ENCODE results near the gene CDKAL1. TPM values are rescaled to one million over a fixed set of nuclear protein-coding genes. Genes with fewer than 3 reads are reported as not detected.

Gene CDKAL1
- total RNA-seq, 4 donors from 2014 or later = 13.5 to 21.2 (median 17.3) TPM

GRCh38 chr6:21258665-21259064, 724.4 kb downstream of the CDKAL1 start:
- TF ChIP-seq POLR2A (IDR thresholded peaks at IDR 0.05) (no peak), EP300 (IDR thresholded peaks at IDR 0.05) (no peak), CTCF (IDR thresholded peaks at IDR 0.05) (no peak)
- DNase-seq (ENCODE audit: low spot score in 2 of 2) = no peak
- Histone ChIP-seq H3K9me3 (no peaks in the 10 kb centered on the region), H3K36me3 (no peaks in the 10 kb centered on the region), H3K4me3 (no peak overlapping the region), H3K27ac (no peak overlapping the region), H3K27me3 (no peaks in the 10 kb centered on the region), H3K4me1 (no peaks in the 10 kb centered on the region)
- WGBS, 2 donors = 84 to 87% methylated on average over 5 of the region's 5 CpGs

GRCh38 chr6:21259660-21260059, 725.4 kb downstream of the CDKAL1 start:
- no peak for DNase-seq (ENCODE audit: low spot score in 2 of 2)
- Histone ChIP-seq H3K27ac (no peak overlapping the region), H3K4me1 (no peaks in the 10 kb centered on the region), H3K9me3 (no peaks in the 10 kb centered on the region), H3K4me3 (no peak overlapping the region), H3K36me3 (no peaks in the 10 kb centered on the region), H3K27me3 (no peaks in the 10 kb centered on the region)
- WGBS, 2 donors = 51 to 68% methylated on average over 2 of the region's 2 CpGs
- TF ChIP-seq CTCF (IDR thresholded peaks at IDR 0.05) (no peak), EP300 (IDR thresholded peaks at IDR 0.05) (no peak), POLR2A (IDR thresholded peaks at IDR 0.05) (no peak)

GRCh38 chr6:21262504-21262903, 728.2 kb downstream of the CDKAL1 start:
- H3K4me1 ChIP-seq = no peaks in the 10 kb centered on the region
- 83 to 90% methylated on average over 5 of the region's 5 CpGs for WGBS, 2 donors
- H3K36me3 ChIP-seq = no peaks in the 10 kb centered on the region
- H3K4me3 ChIP-seq = no peak overlapping the region
- no peak overlapping the region for H3K27ac ChIP-seq
- no peaks in the 10 kb centered on the region for H3K9me3 ChIP-seq
- TF ChIP-seq CTCF (IDR thresholded peaks at IDR 0.05) (no peak), EP300 (IDR thresholded peaks at IDR 0.05) (no peak), POLR2A (IDR thresholded peaks at IDR 0.05) (no peak)
- no peak for DNase-seq (ENCODE audit: low spot score in 2 of 2)
- no peaks in the 10 kb centered on the region for H3K27me3 ChIP-seq

- no peak overlapping the region for H3K27ac ChIP-seq
- H3K9me3 ChIP-seq = no peaks in the 10 kb centered on the region
- no peak overlapping the region for H3K4me3 ChIP-seq
- 85 to 90% methylated on average over 18 of the region's 18 CpGs for WGBS, 2 donors
- no peaks in the 10 kb centered on the region for H3K4me1 ChIP-seq
- no peak for DNase-seq (ENCODE audit: low spot score in 2 of 2)
- no peaks in the 10 kb centered on the region for H3K27me3 ChIP-seq
- TF ChIP-seq EP300 (IDR thresholded peaks at IDR 0.05) = no peak
- no peak for TF ChIP-seq CTCF (IDR thresholded peaks at IDR 0.05)
- no peak for TF ChIP-seq POLR2A (IDR thresholded peaks at IDR 0.05)
- H3K36me3 ChIP-seq = no peaks in the 10 kb centered on the region
Observed at GRCh38 chr6:21263531-21264287, 729.5 kb downstream of the CDKAL1 start.

- H3K4me1 ChIP-seq = no peaks in the 10 kb centered on the region
- H3K27ac ChIP-seq = no peak overlapping the region
- no peak for TF ChIP-seq EP300 (IDR thresholded peaks at IDR 0.05)
- TF ChIP-seq POLR2A (IDR thresholded peaks at IDR 0.05) = no peak
- no peak for TF ChIP-seq CTCF (IDR thresholded peaks at IDR 0.05)
- WGBS, 2 donors = 66 to 68% methylated on average over 10 of the region's 10 CpGs
- no peak overlapping the region for H3K4me3 ChIP-seq
- H3K9me3 ChIP-seq = no peaks in the 10 kb centered on the region
- no peaks in the 10 kb centered on the region for H3K27me3 ChIP-seq
- DNase-seq (ENCODE audit: low spot score in 2 of 2) = no peak
- no peaks in the 10 kb centered on the region for H3K36me3 ChIP-seq
Observed at GRCh38 chr6:21264288-21265033, 730.2 kb downstream of the CDKAL1 start.

Measured in tibial nerve (tissue), 4 donors.